ENCODE results near the gene ANKRD52.

DNA sequence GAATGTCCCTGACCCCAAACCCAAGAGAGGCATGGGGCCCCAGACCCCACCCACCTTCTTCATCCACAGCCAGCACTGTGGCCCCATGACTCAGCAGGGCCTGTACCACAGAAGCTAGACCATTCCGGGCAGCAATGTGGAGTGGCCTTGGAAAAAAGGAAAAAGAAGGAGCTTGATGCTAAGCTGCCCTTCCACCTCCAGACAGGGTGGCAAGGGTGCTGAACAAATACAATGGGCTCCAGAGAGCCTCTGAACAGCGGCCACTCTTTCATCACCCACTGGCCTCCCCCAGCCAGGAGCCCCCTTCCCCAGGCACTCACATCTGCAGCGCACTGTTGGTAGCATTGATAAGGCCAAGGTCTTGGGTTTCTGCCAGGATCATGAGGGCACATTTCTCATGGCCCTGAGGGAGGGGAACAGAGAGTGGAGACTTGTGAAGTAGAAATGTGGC lies 14.4 kb downstream of the ANKRD52 start:
- TF ChIP-seq CHD2 (IDR thresholded peaks at IDR 0.05; ENCODE audit: low read length, partially characterized antibody) = no peak
- TF ChIP-seq, protein P1, sequence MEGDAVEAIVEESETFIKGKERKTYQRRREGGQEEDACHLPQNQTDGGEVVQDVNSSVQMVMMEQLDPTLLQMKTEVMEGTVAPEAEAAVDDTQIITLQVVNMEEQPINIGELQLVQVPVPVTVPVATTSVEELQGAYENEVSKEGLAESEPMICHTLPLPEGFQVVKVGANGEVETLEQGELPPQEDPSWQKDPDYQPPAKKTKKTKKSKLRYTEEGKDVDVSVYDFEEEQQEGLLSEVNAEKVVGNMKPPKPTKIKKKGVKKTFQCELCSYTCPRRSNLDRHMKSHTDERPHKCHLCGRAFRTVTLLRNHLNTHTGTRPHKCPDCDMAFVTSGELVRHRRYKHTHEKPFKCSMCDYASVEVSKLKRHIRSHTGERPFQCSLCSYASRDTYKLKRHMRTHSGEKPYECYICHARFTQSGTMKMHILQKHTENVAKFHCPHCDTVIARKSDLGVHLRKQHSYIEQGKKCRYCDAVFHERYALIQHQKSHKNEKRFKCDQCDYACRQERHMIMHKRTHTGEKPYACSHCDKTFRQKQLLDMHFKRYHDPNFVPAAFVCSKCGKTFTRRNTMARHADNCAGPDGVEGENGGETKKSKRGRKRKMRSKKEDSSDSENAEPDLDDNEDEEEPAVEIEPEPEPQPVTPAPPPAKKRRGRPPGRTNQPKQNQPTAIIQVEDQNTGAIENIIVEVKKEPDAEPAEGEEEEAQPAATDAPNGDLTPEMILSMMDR (IDR thresholded peaks at IDR 0.05) = no peak
- TF ChIP-seq POLR2A (IDR thresholded peaks at IDR 0.05; ENCODE audit: low read length) = no peak
- no peak for TF ChIP-seq KDM1A (IDR thresholded peaks at IDR 0.05; ENCODE audit: low read depth)
- no peak for TF ChIP-seq CBX8 (IDR thresholded peaks at IDR 0.05)
- TF ChIP-seq, protein P2, sequence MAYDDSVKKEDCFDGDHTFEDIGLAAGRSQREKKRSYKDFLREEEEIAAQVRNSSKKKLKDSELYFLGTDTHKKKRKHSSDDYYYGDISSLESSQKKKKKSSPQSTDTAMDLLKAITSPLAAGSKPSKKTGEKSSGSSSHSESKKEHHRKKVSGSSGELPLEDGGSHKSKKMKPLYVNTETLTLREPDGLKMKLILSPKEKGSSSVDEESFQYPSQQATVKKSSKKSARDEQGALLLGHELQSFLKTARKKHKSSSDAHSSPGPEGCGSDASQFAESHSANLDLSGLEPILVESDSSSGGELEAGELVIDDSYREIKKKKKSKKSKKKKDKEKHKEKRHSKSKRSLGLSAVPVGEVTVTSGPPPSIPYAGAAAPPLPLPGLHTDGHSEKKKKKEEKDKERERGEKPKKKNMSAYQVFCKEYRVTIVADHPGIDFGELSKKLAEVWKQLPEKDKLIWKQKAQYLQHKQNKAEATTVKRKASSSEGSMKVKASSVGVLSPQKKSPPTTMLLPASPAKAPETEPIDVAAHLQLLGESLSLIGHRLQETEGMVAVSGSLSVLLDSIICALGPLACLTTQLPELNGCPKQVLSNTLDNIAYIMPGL (CRISPR knock-in tag; IDR thresholded peaks at IDR 0.05; ENCODE audit: borderline replicate concordance) = no peak
- TF ChIP-seq, protein P3, sequence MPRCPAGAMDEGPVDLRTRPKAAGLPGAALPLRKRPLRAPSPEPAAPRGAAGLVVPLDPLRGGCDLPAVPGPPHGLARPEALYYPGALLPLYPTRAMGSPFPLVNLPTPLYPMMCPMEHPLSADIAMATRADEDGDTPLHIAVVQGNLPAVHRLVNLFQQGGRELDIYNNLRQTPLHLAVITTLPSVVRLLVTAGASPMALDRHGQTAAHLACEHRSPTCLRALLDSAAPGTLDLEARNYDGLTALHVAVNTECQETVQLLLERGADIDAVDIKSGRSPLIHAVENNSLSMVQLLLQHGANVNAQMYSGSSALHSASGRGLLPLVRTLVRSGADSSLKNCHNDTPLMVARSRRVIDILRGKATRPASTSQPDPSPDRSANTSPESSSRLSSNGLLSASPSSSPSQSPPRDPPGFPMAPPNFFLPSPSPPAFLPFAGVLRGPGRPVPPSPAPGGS (IDR thresholded peaks at IDR 0.05) = no peak
- TF ChIP-seq MYC (IDR thresholded peaks at IDR 0.05; ENCODE audit: borderline replicate concordance, low read length) = no peak
- TF ChIP-seq, protein P4, sequence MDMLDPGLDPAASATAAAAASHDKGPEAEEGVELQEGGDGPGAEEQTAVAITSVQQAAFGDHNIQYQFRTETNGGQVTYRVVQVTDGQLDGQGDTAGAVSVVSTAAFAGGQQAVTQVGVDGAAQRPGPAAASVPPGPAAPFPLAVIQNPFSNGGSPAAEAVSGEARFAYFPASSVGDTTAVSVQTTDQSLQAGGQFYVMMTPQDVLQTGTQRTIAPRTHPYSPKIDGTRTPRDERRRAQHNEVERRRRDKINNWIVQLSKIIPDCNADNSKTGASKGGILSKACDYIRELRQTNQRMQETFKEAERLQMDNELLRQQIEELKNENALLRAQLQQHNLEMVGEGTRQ (IDR thresholded peaks at IDR 0.05) = no peak
- TF ChIP-seq EP300 (IDR thresholded peaks at IDR 0.05) = no peak

Data from A549 (cell line).